Neutrophil (primary cell): Measurements from ENCODE around the gene PDE2A.

Experiments used
- H3K27ac ChIP-seq: fragments of 200-600 bp; sonication (generic); 2 replicates; pipeline ENCODE4 v1.5.1; 2016; ENCODE audit warnings: mild to moderate bottlenecking, moderate library complexity
- H3K27me3 ChIP-seq: fragments of 200-600 bp; sonication (generic); 2 replicates; pipeline ENCODE4 v1.6.0; 2016; ENCODE audit warnings: mild to moderate bottlenecking
- H3K36me3 ChIP-seq: fragments of 200-600 bp; sonication (generic); 2 replicates; pipeline ENCODE4 v1.5.1; 2017
- H3K4me1 ChIP-seq, 2 experiments: fragments of 200-600 bp in 1 of 2; sonication (generic) in 1 of 2; 1 replicate in 1 of 2; 2 replicates in 1 of 2; pipeline versions ENCODE4 v1.5.1 to v1.6.1; 2013 to 2016; ENCODE audit warnings: low read depth in 1 of 2, low read length in 1 of 2, mild to moderate bottlenecking in 1 of 2, moderate library complexity in 1 of 2; ENCODE audit not compliant: control insufficient read depth in 1 of 2, insufficient read depth in 1 of 2
- H3K4me3 ChIP-seq, 2 experiments: fragments of 200-600 bp in 1 of 2; sonication (generic) in 1 of 2; 1 replicate in 1 of 2; 2 replicates in 1 of 2; pipeline ENCODE4 v1.5.1; 2013 to 2016; ENCODE audit warnings: low read depth in 1 of 2, low read length in 1 of 2, mild to moderate bottlenecking in 1 of 2, moderate library complexity in 1 of 2
- H3K9me3 ChIP-seq: fragments of 200-600 bp; sonication (generic); 2 replicates; pipeline ENCODE4 v1.5.1; 2016
- CTCF ChIP-seq: fragments of 200-600 bp; sonication (generic); IDR thresholded peaks from 2 replicates; pipeline ENCODE4 v1.5.1; 2016; ENCODE audit warnings: antibody characterized with exemption

PDE2A gene

GRCh38 chr11:72621008-72621610 is 53.1 kb downstream of the PDE2A start:
- no peaks in the 10 kb centered on the region for H3K36me3 ChIP-seq
- TF ChIP-seq CTCF = no peak
- H3K4me1 ChIP-seq = no peaks in the 10 kb centered on the region
- no peak overlapping the region for H3K27ac ChIP-seq
- peaks cover 83% of the 10 kb centered on the region for H3K27me3 ChIP-seq
- no peaks in the 10 kb centered on the region for H3K9me3 ChIP-seq
- H3K4me3 ChIP-seq = no peak overlapping the region

GRCh38 chr11:72618803-72619202 is 55.4 kb downstream of the PDE2A start:
- no peak overlapping the region for H3K27ac ChIP-seq
- H3K9me3 ChIP-seq = no peaks in the 10 kb centered on the region
- no peak overlapping the region for H3K4me3 ChIP-seq
- H3K27me3 ChIP-seq = peaks cover 80% of the 10 kb centered on the region
- no peak for TF ChIP-seq CTCF
- peaks cover 10 to 14% of the 10 kb centered on the region in 2 experiments for H3K4me1 ChIP-seq
- H3K36me3 ChIP-seq = no peaks in the 10 kb centered on the region

GRCh38 chr11:72617080-72617762 is 57.0 kb downstream of the PDE2A start:
- Histone ChIP-seq H3K27ac (no peak overlapping the region), H3K4me1 (peaks cover 25 to 30% of the 10 kb centered on the region in 2 experiments), H3K36me3 (no peaks in the 10 kb centered on the region), H3K27me3 (peaks cover 64% of the 10 kb centered on the region), H3K4me3 (no peak overlapping the region), H3K9me3 (no peaks in the 10 kb centered on the region)
- TF ChIP-seq CTCF = no peak

- Histone ChIP-seq H3K9me3 (no peaks in the 10 kb centered on the region), H3K36me3 (no peaks in the 10 kb centered on the region), H3K4me1 (peaks cover 30 to 35% of the 10 kb centered on the region in 2 experiments), H3K27ac (no peak overlapping the region), H3K4me3 (no peak overlapping the region), H3K27me3 (peaks cover 60% of the 10 kb centered on the region)
- no peak for TF ChIP-seq CTCF
These were observed 57.6 kb downstream of the PDE2A start for GRCh38 chr11:72616655-72617054.

GRCh38 chr11:72615329-72615728 is 58.9 kb downstream of the PDE2A start:
- Histone ChIP-seq H3K4me3 (no peak overlapping the region), H3K9me3 (no peaks in the 10 kb centered on the region), H3K27me3 (peaks cover 63% of the 10 kb centered on the region), H3K27ac (no peak overlapping the region), H3K4me1 (peaks cover 35 to 44% of the 10 kb centered on the region in 2 experiments), H3K36me3 (no peaks in the 10 kb centered on the region)
- TF ChIP-seq CTCF = no peak
